ENCODE measurements around the gene SUSD6.

The SUSD6 gene

GRCh38 chr14:69652942-69653684 lies 41.7 kb downstream of the SUSD6 start:
- DNase-seq = no peak

DNA sequence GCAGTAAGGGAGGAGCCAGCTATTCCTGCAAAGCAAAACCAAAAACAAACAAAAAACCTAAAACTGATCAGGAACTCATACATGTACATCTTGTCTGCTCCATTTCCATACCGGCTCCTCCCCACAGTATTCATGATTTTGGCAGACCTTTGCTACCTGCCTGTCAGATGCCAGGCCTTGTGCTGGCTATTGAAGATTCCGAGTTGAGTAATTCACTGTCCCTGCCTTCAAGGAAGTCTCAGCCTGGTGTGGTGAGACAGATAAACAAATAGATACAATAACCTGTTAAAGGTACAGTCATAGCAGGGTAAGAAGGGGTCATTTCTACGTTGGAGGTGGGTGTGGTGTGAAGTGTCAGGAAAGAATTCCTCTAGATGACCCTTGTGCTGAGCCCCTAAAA lies 42.7 kb downstream of the SUSD6 start:
- DNase-seq = no peak

DNA sequence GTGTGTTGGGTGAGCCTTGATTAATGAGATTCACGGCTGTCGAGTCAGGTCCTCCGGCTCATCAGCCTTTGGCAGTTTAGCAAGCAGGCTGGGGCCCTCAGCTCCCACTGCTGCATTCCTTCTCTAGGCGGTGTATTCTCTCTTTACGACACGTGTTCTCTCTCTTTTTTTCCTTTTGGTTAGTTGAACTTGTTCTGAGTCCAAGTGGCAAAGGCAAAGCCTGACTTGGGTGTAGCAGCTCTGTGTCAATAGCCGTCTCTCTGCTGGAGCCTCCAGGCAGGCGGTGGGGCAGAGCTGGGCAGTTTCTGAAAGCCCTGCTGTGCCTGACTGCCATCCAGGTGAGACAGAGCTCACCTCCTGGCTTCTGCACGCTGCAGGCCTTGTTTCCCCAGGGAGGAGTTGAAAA lies 46.6 kb downstream of the SUSD6 start:
- DNase-seq = no peak

DNA sequence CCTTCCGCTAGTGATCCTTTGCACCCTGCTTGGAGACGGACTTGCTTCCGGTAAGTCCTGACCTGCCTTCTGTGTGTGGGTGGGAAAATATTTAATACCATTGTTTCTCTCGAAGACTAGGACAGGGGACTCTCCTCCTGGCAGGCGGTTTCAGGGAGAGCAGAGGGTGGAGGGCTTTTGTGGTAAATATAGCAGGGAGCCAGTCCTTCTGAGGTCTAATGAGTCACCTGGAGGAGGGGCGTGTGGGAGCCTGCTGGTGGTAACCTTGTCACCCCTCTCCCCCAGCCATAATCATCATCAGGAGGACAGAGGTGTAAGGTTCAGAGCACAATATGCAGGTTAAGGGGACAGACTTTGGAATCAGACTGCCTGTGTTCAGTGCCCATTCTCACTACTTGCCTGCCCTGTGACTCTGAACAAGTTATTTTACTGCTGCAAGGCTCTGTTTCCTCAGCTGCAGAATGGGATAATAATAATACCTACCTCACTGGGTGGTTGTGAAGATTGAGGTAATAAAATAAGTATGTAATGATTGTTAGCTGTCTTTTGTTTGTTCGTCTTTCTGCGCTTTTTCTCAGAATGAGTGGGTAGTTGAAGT lies 47.4 kb downstream of the SUSD6 start:
- DNase-seq = no peak

- no peak for DNase-seq
These were observed 49.2 kb downstream of the SUSD6 start for GRCh38 chr14:69660344-69661193.

DNA sequence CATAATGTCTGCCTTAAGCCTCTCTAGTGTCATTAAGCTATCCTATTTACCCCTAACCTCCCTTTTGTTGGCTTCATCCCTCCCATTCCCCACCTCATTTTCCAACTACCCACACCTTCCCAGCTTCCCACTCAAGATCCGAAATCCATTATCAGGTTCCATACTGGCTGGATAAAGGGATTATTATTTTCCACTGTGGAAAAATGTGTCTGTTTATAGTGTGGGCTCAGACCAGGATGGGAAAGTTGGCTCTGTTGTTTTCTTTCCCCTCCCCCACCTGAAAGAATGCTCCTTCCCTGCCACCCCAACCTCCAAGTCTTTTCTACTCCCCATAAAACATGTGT lies 49.8 kb downstream of the SUSD6 start:
- no peak for DNase-seq

- no peak for DNase-seq
These were observed 51.4 kb downstream of the SUSD6 start for GRCh38 chr14:69662636-69663299.

GRCh38 chr14:69663300-69663643 lies 51.9 kb downstream of the SUSD6 start:
- DNase-seq = no peak

DNA sequence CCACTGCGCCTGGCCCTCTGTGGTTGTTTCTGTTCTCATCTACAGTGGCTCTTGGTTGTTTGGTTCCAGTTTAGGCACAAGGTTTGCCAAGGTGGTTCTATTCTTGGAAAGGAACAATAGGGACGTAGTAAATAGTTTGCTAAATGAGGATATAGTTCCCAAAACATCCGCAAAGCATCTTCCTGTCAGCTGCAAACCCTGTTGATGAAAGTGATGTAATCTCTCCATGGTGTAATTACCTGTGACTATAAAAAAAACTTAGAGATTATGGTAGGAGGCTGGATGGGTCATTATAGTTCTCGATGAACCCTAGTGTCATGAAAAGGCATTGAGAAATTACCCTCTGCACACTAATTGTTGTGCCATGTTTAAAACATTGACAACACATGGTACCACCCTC lies 52.9 kb downstream of the SUSD6 start:
- DNase-seq = no peak

DNA sequence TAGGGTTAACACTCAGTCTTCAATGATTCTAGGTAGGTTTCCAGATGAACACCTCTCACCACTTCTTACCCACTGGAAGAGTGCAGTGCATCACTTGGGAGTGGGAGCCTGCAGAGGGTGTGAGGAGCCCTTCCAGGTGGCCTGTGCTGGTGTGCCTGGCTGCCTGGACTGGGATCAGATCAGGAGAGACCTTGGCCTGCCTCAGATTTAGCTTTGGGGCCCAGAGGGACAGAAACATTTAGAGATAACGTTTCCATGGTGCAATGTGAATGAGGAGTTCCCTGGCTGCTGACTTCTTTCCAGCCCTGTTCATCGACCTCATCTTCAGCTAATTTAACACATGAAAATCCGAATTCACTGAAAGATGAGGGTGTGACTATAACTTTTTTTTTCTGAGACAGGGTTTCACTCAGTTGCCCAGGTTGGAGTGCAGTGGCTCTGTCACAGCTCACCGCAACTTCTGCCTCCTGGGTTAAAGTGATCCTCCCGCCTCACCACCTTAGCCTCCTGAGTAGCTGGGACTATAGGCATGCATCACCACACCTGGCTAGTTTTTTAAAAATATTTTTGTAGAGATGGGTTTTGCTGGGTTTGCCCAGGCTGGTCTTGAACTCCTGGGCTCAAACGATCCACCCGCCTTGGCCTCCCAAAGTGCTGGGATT lies 53.6 kb downstream of the SUSD6 start:
- DNase-seq = no peak

DNA sequence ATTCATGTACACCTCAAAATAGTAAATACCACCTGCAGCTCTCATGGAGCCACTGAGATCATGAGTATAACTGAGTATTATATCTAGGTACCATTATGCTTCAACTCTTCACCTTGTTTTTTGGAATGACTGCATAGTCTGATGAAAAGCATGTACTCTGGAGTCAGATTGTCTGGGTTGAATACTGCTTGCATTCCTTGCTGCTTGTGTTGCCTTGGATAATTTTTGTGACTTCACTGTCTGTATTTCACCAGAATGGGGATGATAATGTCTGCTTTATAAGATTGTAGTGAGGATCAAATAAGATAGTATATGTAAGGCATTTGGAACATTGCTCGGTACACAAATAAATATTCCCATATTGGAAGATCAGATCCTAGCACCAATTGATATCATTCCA lies 54.2 kb downstream of the SUSD6 start:
- DNase-seq = no peak

- no peak for DNase-seq
These were observed 54.7 kb downstream of the SUSD6 start for GRCh38 chr14:69666112-69666511.

GRCh38 chr14:69666690-69667211 lies 55.4 kb downstream of the SUSD6 start:
- no peak for DNase-seq

- no peak for DNase-seq
These were observed 56.5 kb downstream of the SUSD6 start for GRCh38 chr14:69667938-69668335.

DNA sequence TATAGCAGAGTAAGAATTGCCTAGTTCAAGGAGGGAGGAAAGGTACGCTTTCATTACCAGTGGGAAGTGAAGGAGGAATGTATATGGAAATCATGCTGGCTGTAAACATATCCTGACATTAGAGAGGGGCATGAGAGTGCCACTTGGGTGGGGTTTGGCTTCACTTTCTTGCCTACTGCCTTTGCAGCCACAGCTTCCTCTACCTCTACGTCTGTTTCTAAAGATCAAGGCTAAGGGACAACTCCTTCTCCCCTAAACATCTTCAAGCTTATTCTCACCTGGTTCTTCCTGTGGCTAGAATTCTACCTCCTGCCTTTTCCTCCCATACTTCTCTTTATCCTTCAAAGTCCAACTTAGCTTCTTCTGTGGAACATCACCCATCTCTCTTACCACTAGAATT lies 58.0 kb downstream of the SUSD6 start:
- no peak for DNase-seq

GRCh38 chr14:69670093-69670492 lies 58.7 kb downstream of the SUSD6 start:
- no peak for DNase-seq

DNA sequence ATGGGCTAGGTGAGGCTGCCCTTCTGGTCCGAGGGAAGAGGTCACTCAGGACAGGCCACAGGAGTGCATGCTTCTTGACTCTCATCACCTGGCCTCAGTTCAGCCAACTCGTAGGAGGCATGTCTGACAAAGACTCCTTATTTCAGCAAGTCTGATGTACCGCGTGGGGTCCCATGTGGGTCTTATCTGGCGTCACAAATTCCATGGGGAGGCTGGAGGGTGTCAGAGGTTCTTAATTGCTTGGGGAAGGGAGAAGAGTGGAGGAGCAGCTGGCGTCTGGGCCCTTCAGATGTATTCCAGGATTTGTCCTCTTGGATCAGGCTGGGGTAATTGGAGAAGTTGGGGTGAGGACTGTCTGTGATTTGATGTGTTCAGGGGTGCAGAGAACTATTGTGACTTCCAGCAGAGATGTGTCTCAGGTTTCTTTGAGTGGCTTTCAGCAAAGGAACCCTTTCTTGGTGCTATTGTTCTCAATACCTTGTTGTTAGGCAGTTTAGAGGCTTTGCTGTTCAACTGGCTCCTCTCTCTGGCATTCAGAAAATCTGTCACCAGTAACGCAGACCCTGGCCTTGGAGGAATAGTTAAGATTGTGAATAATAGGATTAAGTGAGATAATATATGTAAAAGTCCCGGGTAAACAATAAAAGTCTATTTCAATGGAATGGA lies 60.1 kb downstream of the SUSD6 start:
- no peak for DNase-seq

DNA sequence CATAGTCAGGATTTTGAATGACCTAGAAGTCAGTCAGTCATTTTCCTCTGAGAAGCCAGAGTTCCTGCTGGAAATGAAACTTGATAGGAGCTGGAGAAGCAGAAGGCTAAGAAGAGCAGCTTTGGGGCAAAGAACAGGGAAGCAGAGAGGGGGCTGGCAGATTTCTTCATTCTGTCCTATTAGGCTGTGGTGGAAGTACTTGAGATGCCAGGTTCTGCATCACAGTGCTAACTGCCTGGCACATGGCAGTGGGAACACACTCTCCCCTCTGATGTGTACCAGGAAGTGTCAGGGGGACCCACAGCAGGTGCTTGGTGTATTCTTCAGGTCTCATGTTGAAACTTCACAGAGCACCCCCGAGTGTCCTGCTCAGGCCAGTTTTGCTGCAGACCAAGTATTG lies 61.0 kb downstream of the SUSD6 start:
- DNase-seq = no peak

GRCh38 chr14:69673104-69673503 lies 61.7 kb downstream of the SUSD6 start:
- DNase-seq = no peak

- no peak for DNase-seq
These were observed 62.3 kb downstream of the SUSD6 start for GRCh38 chr14:69673578-69674305.

- DNase-seq = no peak
These were observed 63.3 kb downstream of the SUSD6 start for GRCh38 chr14:69674546-69675244.
